ENCODE data around the gene NUCB1. TPM values are rescaled to one million over a fixed set of nuclear protein-coding genes. Genes with fewer than 3 reads are reported as not detected.

NUCB1 gene
- total and polyA plus RNA-seq, 9 of the 15 experiments (the other 6 are each of a cell fraction or from before 2014, with no cell fraction given): 3.1 to 153 (median 71.7) TPM

GRCh38 chr19:48965040-48965805, 65.1 kb downstream of the NUCB1 start, which contains the start of gene FTL (continued):
- TF ChIP-seq BCLAF1 (IDR thresholded peaks at IDR 0.05; ENCODE audit: borderline replicate concordance in 1 of 2, control insufficient read depth in 1 of 2, low read depth in 2 of 2, low read length in 1 of 2): no peak; a peak in 1 of 4 replicates
- TF ChIP-seq LCOR (CRISPR knock-in tag; IDR thresholded peaks at IDR 0.05): peak; percentile 94
- peak; percentile 56; the same call in 1 of the 2 replicates for TF ChIP-seq ELF1 (tag; IDR thresholded peaks at IDR 0.05)
- peak; percentile 92 to 94 for TF ChIP-seq MNT (conservative IDR thresholded peaks at IDR 0.05)
- no peak for TF ChIP-seq ZNF668 (CRISPR knock-in tag; IDR thresholded peaks at IDR 0.05)
- peak in 1 of 2 experiments; percentile 76; a peak in 2 of 4 replicates for TF ChIP-seq CSDE1 (IDR thresholded peaks at IDR 0.05)
- TF ChIP-seq POLR2AphosphoS2 (IDR thresholded peaks at IDR 0.05; ENCODE audit: low read length): peak; percentile 93
- peak; percentile 50; the same call in 1 of the 2 replicates for TF ChIP-seq MIER1 (IDR thresholded peaks at IDR 0.05; ENCODE audit: low read depth)
- TF ChIP-seq ATF7 (IDR thresholded peaks at IDR 0.05): peak; percentile 55; the same call in 1 of the 2 replicates
- no peak for TF ChIP-seq POLR3G (IDR thresholded peaks at IDR 0.05; ENCODE audit: extremely low read depth, insufficient read length, insufficient replicate concordance)
- 0 out of 2 replicates have a peak, but pooled peaks have one; percentile 9 for TF ChIP-seq ZBTB33 (CRISPR knock-in tag; IDR thresholded peaks at IDR 0.05)
- peak; percentile 95 for TF ChIP-seq MBD2 (IDR thresholded peaks at IDR 0.05; ENCODE audit: borderline replicate concordance, low read depth)
- 0 out of 2 replicates have a peak, but pooled peaks have one; percentile 68 for TF ChIP-seq XRCC5 (IDR thresholded peaks at IDR 0.05; ENCODE audit: low read depth, low read length)
- 0 out of 2 replicates have a peak, but pooled peaks have one; percentile 26 for TF ChIP-seq GATA2 (CRISPR knock-in tag; IDR thresholded peaks at IDR 0.05)
- 0 out of 2 replicates have a peak, but pooled peaks have one; percentile 53 for TF ChIP-seq MEF2D (tag; conservative IDR thresholded peaks at IDR 0.05; ENCODE audit: low read depth)
- peak; percentile 65 for TF ChIP-seq SOX6 (IDR thresholded peaks at IDR 0.05)
- no peak for TF ChIP-seq GMEB1 (CRISPR knock-in tag; IDR thresholded peaks at IDR 0.05)
- 0 out of 2 replicates have a peak, but pooled peaks have one; percentile 24 for TF ChIP-seq HOXB6 (CRISPR knock-in tag; IDR thresholded peaks at IDR 0.05; ENCODE audit: borderline replicate concordance)
